GM21381 (cell line): ENCODE data around the gene BSN.

Source experiments
- ATAC-seq: cut with Tn5 transposase; IDR thresholded peaks from one replicate; pipeline ENCODE4 v1.9.1; 2021; ENCODE audit warnings: mild to moderate bottlenecking, moderate library complexity; ENCODE audit not compliant: unreplicated experiment

BSN gene

GRCh38 chr3:49601358-49602048 lies 47.2 kb downstream of the BSN start:
- ATAC-seq = no peak

- ATAC-seq = no peak
These were observed 47.8 kb downstream of the BSN start for GRCh38 chr3:49602049-49602554.

- ATAC-seq = no peak
These were observed 48.7 kb downstream of the BSN start for GRCh38 chr3:49602877-49603411.

- no peak for ATAC-seq
These were observed 52.1 kb downstream of the BSN start for GRCh38 chr3:49606427-49606826.

- no peak for ATAC-seq
These were observed 52.9 kb downstream of the BSN start for GRCh38 chr3:49607105-49607591.

- no peak for ATAC-seq
These were observed 53.5 kb downstream of the BSN start for GRCh38 chr3:49607796-49608195.

- ATAC-seq = no peak
These were observed 55.0 kb downstream of the BSN start for GRCh38 chr3:49609314-49609713.

- no peak for ATAC-seq
These were observed 55.5 kb downstream of the BSN start for GRCh38 chr3:49609815-49610214.

- no peak for ATAC-seq
These were observed 56.5 kb downstream of the BSN start for GRCh38 chr3:49610666-49611280.

GRCh38 chr3:49611291-49611690 lies 57.0 kb downstream of the BSN start:
- no peak for ATAC-seq

- no peak for ATAC-seq
These were observed 57.4 kb downstream of the BSN start for GRCh38 chr3:49611719-49612118.

- ATAC-seq = no peak
These were observed 60.7 kb downstream of the BSN start for GRCh38 chr3:49614936-49615335.

GRCh38 chr3:49616061-49616460 lies 61.8 kb downstream of the BSN start:
- ATAC-seq = no peak

- no peak for ATAC-seq
These were observed 62.2 kb downstream of the BSN start for GRCh38 chr3:49616491-49616941.

GRCh38 chr3:49617390-49618013 lies 63.2 kb downstream of the BSN start:
- no peak for ATAC-seq

- no peak for ATAC-seq
These were observed 64.1 kb downstream of the BSN start for GRCh38 chr3:49618412-49618811.

- ATAC-seq = no peak
These were observed 65.4 kb downstream of the BSN start for GRCh38 chr3:49619649-49620048.

- ATAC-seq = no peak
These were observed 66.5 kb downstream of the BSN start for GRCh38 chr3:49620728-49621127.

- no peak for ATAC-seq
These were observed 68.8 kb downstream of the BSN start for GRCh38 chr3:49623071-49623470.

GRCh38 chr3:49625071-49625470 lies 70.8 kb downstream of the BSN start:
- ATAC-seq = no peak

GRCh38 chr3:49626101-49626581 lies 71.9 kb downstream of the BSN start:
- no peak for ATAC-seq
